HepG2 (cell line): ENCODE results near the gene RANGRF. TPM values are rescaled to one million over a fixed set of nuclear protein-coding genes. Genes with fewer than 3 reads are reported as not detected.

Experiments
- AGO1 ChIP-seq: fragments of 200-400 bp; formaldehyde crosslinking; IDR thresholded peaks from 2 replicates; pipeline ENCODE4 v1.6.1; 2017; ENCODE audit warnings: mild to moderate bottlenecking, low read depth, low read length, moderate library complexity; ENCODE audit not compliant: poor library complexity, severe bottlenecking
- AGO2 ChIP-seq: fragments of 200-400 bp; formaldehyde crosslinking; optimal IDR thresholded peaks from 2 replicates; pipeline ENCODE3; 2017; ENCODE audit warnings: mild to moderate bottlenecking, low read depth, low read length, moderate library complexity
- HINFP ChIP-seq: sonication (generic); formaldehyde crosslinking; IDR thresholded peaks from 2 replicates; pipeline ENCODE4 v1.4.0; 2020; ENCODE audit warnings: low read depth, mild to moderate bottlenecking, missing genetic modification reagents
- NFATC3 ChIP-seq: sonication (generic); formaldehyde crosslinking; IDR thresholded peaks from 2 replicates; pipeline ENCODE4 v1.5.1; 2020; ENCODE audit warnings: mild to moderate bottlenecking, missing genetic modification reagents
- POLR2A ChIP-seq, 2 experiments: IDR thresholded peaks; 2 replicates each; pipeline ENCODE4 v1.6.1; 2011; ENCODE audit warnings: low read depth in 2 of 2, low read length in 2 of 2, mild to moderate bottlenecking in 1 of 2, moderate library complexity in 1 of 2; ENCODE audit not compliant: insufficient read depth in 1 of 2
- PRDM4 ChIP-seq: sonication (generic); formaldehyde crosslinking; IDR thresholded peaks from 2 replicates; pipeline ENCODE4 v1.9.0; 2021; ENCODE audit warnings: missing genetic modification reagents, borderline replicate concordance
- SAFB2 ChIP-seq: sonication (generic); formaldehyde crosslinking; IDR thresholded peaks from 2 replicates; pipeline ENCODE4 v1.5.1; 2020; ENCODE audit warnings: missing genetic modification reagents, low read depth, mild to moderate bottlenecking, borderline replicate concordance
- XBP1 ChIP-seq: sonication (generic); formaldehyde crosslinking; IDR thresholded peaks from 2 replicates; pipeline ENCODE4 v1.5.0; 2020; ENCODE audit warnings: missing genetic modification reagents
- YEATS2 ChIP-seq: sonication (generic); formaldehyde crosslinking; IDR thresholded peaks from 2 replicates; pipeline ENCODE4 v1.4.0; 2020; ENCODE audit warnings: missing genetic modification reagents, borderline replicate concordance
- ZEB1 ChIP-seq: IDR thresholded peaks from 2 replicates; pipeline ENCODE4 v1.6.1; 2012; ENCODE audit warnings: mild to moderate bottlenecking, low read depth, inconsistent platforms; ENCODE audit not compliant: insufficient replicate concordance
- ZFP91 ChIP-seq: sonication (generic); formaldehyde crosslinking; IDR thresholded peaks from 2 replicates; pipeline ENCODE4 v1.9.0; 2022; ENCODE audit warnings: missing genetic modification reagents, mild to moderate bottlenecking, borderline replicate concordance
- ZNF12 ChIP-seq: sonication (generic); formaldehyde crosslinking; IDR thresholded peaks from 2 replicates; pipeline ENCODE4 v1.5.0; 2020; ENCODE audit warnings: missing genetic modification reagents
- ZNF318 ChIP-seq: sonication (generic); formaldehyde crosslinking; IDR thresholded peaks from 2 replicates; pipeline ENCODE4 v1.4.0; 2020; ENCODE audit warnings: mild to moderate bottlenecking, missing genetic modification reagents
- ZZZ3 ChIP-seq: sonication (generic); formaldehyde crosslinking; IDR thresholded peaks from 2 replicates; pipeline ENCODE4 v1.4.0; 2020; ENCODE audit warnings: missing genetic modification reagents, mild to moderate bottlenecking, borderline replicate concordance
- polyA plus RNA-seq, 8 experiments: library from polyadenylated mRNA; depleted of rRNA in 3 of 8; stranded (reverse) in 7 of 8; unstranded in 1 of 8; fragments of >200 nt; fragmentation: Illumina TruSeq in 4 of 8; extraction: Trizol in 4 of 8; gene quantifications; 2 replicates each; pipeline versions ENCODE4 v1.2.1 to v1.2.3, GENCODE V29; 2011 to 2016; ENCODE audit warnings: low read depth in 4 of 8, missing spikeins in 1 of 8, mixed read lengths in 1 of 8; ENCODE audit not compliant: insufficient read depth in 1 of 8
- total RNA-seq, 5 experiments: library from RNA; depleted of rRNA; stranded (reverse); fragments of >200 nt; fragmentation: Illumina TruSeq; extraction: Trizol; gene quantifications; 2 replicates each; pipeline ENCODE4 v1.2.3, GENCODE V29; 2016; ENCODE audit warnings: low read depth in 1 of 5

Gene RANGRF
- total and polyA plus RNA-seq, 2 of the 13 experiments (the other 11 are each of a cell fraction or from before 2014, with no cell fraction given): 18.6 to 40.7 TPM

GRCh38 chr17:8288336-8289102 is at the start of gene RANGRF (continued):
- TF ChIP-seq PRDM4 (CRISPR knock-in tag) (no peak), XBP1 (CRISPR knock-in tag) (no peak), AGO2 (peak; percentile 68), NFATC3 (CRISPR knock-in tag) (peak; percentile 86; the same call in 1 of the 2 replicates), AGO1 (peak; percentile 83), SAFB2 (CRISPR knock-in tag) (no peak; the same call in 1 of the 2 replicates), YEATS2 (CRISPR knock-in tag) (peak; percentile 21; the same call in 1 of the 2 replicates), POLR2A (IDR thresholded peaks at IDR 0.05; ENCODE audit: insufficient read depth in 1 of 2, low read depth in 2 of 2, low read length in 2 of 2) (peak; percentile 59 to 86), HINFP (CRISPR knock-in tag) (0 out of 2 replicates have a peak, but pooled peaks have one; percentile 78), ZEB1 (no peak), ZZZ3 (CRISPR knock-in tag) (peak; percentile 19; the same call in 1 of the 2 replicates), ZFP91 (peak; percentile 100), ZNF12 (no peak), ZNF318 (CRISPR knock-in tag) (0 out of 2 replicates have a peak, but pooled peaks have one; percentile 66)
